ENCODE results near the gene TCEA3.

DNA sequence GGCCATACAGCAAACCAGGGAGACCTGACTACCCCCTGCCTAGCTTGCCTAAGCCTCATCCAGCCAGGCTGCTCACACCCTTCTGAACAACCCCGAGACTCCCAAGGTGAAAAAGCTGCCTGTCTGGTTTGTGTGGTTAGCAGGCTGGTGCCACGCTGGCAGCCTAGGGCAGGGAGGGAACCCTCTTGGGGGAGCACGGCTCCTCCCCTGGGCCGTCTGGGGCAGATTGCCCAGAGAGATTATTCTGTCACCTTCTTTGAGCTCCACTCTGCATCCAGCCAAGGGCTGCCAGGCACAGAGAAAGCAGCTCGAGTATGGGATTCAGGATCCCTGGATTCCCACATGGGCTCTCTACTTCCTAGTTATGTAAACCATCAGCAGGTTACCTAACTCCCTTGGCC lies 27.5 kb upstream of the TCEA3 start:
- TF ChIP-seq, protein P1, sequence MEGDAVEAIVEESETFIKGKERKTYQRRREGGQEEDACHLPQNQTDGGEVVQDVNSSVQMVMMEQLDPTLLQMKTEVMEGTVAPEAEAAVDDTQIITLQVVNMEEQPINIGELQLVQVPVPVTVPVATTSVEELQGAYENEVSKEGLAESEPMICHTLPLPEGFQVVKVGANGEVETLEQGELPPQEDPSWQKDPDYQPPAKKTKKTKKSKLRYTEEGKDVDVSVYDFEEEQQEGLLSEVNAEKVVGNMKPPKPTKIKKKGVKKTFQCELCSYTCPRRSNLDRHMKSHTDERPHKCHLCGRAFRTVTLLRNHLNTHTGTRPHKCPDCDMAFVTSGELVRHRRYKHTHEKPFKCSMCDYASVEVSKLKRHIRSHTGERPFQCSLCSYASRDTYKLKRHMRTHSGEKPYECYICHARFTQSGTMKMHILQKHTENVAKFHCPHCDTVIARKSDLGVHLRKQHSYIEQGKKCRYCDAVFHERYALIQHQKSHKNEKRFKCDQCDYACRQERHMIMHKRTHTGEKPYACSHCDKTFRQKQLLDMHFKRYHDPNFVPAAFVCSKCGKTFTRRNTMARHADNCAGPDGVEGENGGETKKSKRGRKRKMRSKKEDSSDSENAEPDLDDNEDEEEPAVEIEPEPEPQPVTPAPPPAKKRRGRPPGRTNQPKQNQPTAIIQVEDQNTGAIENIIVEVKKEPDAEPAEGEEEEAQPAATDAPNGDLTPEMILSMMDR (IDR thresholded peaks at IDR 0.05), result no peak
- no peak for TF ChIP-seq POLR2A (IDR thresholded peaks at IDR 0.05)
